Stomach smooth muscle (tissue), 2 donors: ENCODE measurements around the gene NXN.

Experiments used
- H3K27ac ChIP-seq: one replicate; pipeline ENCODE4 v1.7.0; 2013; ENCODE audit warnings: mild to moderate bottlenecking, low read length, inconsistent platforms
- H3K27me3 ChIP-seq, 2 donors: one replicate each; pipeline ENCODE4 v1.7.0; 2013; ENCODE audit warnings: low read length in 2 of 2; ENCODE audit not compliant: insufficient read depth in 2 of 2, control insufficient read depth in 1 of 2
- H3K36me3 ChIP-seq, 2 donors: one replicate each; pipeline ENCODE4 v1.7.0; 2013; ENCODE audit warnings: low read length in 2 of 2; ENCODE audit not compliant: control insufficient read depth in 2 of 2, insufficient read depth in 2 of 2
- H3K4me1 ChIP-seq: one replicate; pipeline ENCODE4 v1.7.0; 2013; ENCODE audit warnings: low read length; ENCODE audit not compliant: control insufficient read depth, insufficient read depth
- H3K4me3 ChIP-seq, 2 donors: one replicate each; pipeline ENCODE4 v1.7.0; 2013; ENCODE audit warnings: low read length in 2 of 2
- H3K9ac ChIP-seq, 2 donors: one replicate each; pipeline ENCODE4 v1.7.0; 2013; ENCODE audit warnings: low read length in 2 of 2, mild to moderate bottlenecking in 1 of 2
- H3K9me3 ChIP-seq, 2 donors: one replicate each; pipeline ENCODE4 v1.7.0; 2013; ENCODE audit warnings: low read length in 2 of 2; ENCODE audit not compliant: control insufficient read depth in 2 of 2
- donor health status: healthy.
- donor health status: Pancreatic carcinoma.

Gene NXN

DNA sequence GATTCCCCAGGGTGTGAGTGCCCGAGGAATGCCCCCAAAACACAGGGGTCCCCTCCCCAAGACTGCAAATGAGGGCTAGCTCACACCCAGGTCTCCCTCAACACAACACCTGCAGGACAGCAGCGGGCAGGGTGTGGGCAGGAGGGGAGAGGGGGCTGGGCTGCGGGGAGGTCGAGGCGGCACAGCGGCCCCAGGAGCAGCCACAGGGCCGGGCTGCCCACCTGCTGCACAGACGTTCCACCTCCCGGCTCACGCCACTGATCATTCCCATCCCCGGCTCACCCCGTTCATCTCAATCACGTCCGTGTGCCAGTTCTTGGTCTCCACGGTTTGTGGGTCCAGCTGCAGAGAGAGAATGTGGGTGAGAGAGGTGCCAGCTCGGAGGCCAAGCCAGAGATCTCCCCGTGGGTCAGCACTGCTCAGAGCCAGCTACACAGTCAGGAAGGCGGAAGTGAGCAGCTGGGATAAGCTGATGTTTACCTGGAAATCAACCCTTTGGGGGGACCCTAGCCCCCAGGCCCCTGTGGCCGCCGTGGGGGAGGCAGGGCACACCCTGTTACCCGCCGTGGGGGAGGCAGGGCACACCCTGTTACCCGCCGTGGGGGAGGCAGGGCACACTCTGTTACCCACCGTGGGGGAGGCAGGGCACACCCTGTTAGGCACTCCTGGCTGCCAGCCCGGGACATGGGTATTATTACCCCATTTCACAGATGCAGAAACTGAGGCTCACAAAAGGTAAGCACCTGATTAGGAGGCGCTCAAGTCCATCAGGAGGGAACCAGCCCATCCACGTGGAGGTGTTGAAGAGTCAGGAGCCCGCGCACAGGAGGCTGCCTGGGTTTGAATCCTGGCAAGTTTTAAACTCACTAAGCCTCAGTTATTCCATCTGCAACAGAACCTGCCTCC lies 33.5 kb upstream of the NXN start:
- Histone ChIP-seq H3K4me3 (no peak overlapping the region), H3K27me3 (no peaks in the 10 kb centered on the region), H3K9ac (no peak overlapping the region), H3K27ac (no peak overlapping the region), H3K9me3 (no peaks in the 10 kb centered on the region), H3K36me3 (peaks cover 25 to 31% of the 10 kb centered on the region in 2 donors), H3K4me1 (peaks cover 14% of the 10 kb centered on the region)

DNA sequence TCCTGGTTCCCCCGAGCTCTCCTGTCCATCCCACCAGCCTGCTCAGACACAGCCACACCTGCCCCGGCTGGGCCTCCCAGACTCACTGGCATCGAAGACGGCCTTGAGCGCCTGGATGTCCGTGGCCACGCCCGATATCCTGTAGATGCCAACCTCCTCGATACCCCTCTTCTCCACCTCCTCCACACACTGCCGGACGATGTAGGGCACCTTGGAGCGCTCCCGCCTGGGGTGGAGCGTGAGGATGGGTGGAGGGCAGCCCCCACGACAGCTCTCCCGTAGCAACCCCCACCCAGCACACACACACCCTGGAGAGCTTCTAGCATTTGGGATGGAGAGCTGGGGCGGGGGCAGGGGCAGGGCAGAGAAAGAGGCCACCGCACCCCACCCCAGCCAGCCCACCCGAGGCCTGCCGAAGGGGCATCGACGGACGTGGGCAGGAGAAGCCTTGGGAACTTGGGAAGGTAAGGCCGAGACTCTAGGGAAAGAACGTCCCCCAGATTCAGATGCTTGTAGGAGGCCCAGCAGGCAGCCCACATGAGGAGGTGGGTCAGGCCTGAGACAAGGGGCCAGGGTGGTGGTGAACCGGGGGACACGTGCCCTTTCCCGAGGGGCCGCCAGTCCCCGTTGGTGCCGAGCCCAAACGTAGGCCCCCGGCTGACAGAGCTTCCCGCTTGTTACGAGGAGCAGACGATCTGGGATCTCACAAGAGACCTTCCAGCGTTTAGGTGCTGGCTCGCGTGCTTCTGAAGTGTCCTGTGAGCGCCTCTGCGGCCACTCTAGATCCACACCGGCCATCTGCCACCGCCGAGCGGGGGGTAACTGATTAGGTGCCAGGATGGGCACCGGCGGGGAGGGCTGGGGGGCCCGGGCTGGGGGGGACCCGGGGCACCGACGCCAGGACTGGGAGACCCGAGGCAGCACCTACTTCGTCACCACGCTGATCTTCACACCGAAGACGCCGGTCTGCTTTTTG lies 32.5 kb upstream of the NXN start:
- Histone ChIP-seq H3K9ac (no peak overlapping the region), H3K4me3 (no peak overlapping the region), H3K9me3 (no peaks in the 10 kb centered on the region), H3K4me1 (peaks cover 22% of the 10 kb centered on the region), H3K36me3 (peaks cover 32 to 40% of the 10 kb centered on the region in 2 donors), H3K27ac (no peak overlapping the region), H3K27me3 (no peaks in the 10 kb centered on the region)

DNA sequence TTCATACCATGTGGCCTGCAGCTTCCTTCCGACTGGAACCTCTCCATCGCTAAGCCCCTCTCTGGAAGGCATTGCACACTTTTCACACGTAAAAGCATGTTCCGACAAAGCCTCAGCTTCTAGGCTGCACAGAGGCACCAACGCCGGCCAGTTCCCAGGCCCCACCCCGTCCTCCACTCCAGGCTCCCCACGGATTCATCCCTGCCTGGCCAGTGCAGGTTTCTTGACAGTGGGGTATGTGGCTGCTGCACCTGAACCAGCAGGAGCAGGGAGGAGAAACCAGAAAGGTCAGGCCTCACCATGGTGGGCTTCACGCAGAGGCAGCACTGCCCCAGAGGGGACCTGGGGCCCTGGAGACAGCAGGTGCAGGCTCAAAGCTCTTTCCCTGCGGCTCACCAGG lies 31.6 kb upstream of the NXN start:
- H3K4me1 ChIP-seq, result peaks cover 29% of the 10 kb centered on the region
- H3K27me3 ChIP-seq, result no peaks in the 10 kb centered on the region
- peaks cover 32 to 41% of the 10 kb centered on the region in 2 donors for H3K36me3 ChIP-seq
- no peak overlapping the region for H3K4me3 ChIP-seq
- H3K27ac ChIP-seq, result no peak overlapping the region
- H3K9ac ChIP-seq, result no peak overlapping the region
- no peaks in the 10 kb centered on the region for H3K9me3 ChIP-seq

DNA sequence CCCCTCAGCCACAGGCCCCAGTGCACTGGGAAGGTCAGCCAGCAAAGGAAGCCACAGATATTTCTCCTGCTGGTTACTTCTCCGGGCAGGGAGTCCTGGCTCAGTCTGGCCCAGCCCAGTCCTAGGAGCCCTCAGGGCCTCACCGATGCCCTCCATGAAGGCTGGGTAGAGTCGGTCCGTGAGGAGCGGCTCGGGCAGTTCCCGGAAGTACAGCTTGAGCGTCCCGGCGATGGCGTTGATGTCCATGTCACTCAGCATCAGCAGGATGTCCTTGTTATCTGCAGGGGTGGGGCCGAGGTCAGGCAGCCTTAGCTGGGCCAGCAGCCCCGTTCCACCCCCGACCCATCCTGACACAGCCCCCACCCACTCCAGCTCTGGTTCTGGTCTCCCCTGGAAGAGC lies 31.0 kb upstream of the NXN start:
- no peak overlapping the region for H3K9ac ChIP-seq
- no peaks in the 10 kb centered on the region for H3K27me3 ChIP-seq
- H3K36me3 ChIP-seq, result peaks cover 32 to 42% of the 10 kb centered on the region in 2 donors
- no peaks in the 10 kb centered on the region for H3K9me3 ChIP-seq
- H3K27ac ChIP-seq, result no peak overlapping the region
- H3K4me3 ChIP-seq, result no peak overlapping the region
- peaks cover 35% of the 10 kb centered on the region for H3K4me1 ChIP-seq

DNA sequence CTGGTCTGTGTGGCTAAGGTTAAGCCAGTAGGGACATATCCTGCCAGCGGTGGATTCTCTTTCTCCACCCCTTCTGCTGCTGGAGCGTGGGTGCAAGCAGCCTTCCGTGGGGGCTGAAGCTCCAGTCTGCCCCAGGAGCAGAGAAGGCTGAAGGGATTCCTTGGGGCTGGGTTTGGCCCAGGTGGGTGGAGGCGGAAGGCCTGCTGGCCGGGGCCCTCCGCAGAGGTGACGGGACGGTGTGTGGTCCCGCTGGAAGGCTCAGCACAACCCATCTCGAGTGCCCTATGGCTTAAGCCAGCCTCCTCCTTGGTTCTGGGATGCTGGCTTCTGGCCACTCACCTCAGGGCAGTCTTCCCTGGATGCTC lies 30.5 kb upstream of the NXN start:
- H3K4me1 ChIP-seq, result peaks cover 40% of the 10 kb centered on the region
- no peaks in the 10 kb centered on the region for H3K9me3 ChIP-seq
- no peak overlapping the region for H3K27ac ChIP-seq
- peaks cover 32 to 42% of the 10 kb centered on the region in 2 donors for H3K36me3 ChIP-seq
- no peaks in the 10 kb centered on the region for H3K27me3 ChIP-seq
- no peak overlapping the region for H3K9ac ChIP-seq
- no peak overlapping the region for H3K4me3 ChIP-seq

DNA sequence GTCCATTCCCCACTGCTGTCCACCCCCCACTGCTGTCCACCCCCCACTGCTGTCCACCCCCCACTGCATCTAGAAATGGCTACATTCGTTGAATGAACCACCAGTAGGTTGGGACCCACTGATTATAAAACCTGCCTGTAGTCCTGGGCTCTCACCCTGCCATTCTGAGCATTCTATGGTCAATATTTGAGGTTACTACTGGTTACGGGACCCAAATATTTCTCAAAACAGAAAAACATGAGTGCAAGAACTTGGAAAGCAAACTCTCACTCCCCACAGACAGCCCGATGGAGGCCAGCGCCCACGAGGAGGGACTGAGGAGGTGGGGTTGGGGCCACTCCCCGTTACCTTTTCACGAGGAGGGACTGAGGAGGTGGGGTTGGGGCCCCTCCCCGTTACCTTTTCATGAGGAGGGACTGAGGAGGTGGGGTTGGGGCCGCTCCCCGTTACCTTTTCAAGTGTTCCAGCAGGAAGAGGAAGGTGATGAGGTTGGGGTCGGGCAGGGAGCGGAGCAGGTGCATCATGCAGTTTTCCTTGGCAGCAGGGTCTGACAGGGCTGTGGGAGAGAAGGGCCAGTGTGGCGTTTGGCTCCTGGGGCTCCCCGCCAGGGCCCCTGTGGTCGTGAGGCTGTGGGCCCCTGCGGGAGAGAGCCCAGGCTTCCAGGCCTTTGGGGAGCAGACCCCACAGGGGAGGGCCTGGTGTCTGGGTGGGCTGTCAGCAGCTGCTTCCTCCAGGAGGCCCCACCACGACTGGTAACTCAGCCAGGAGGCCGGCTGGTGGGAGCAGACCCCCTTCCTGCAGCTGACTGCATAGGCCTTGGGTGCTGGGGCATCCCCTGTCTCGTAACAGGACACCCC lies 29.9 kb upstream of the NXN start:
- no peak overlapping the region for H3K4me3 ChIP-seq
- no peak overlapping the region for H3K9ac ChIP-seq
- peaks cover 46% of the 10 kb centered on the region for H3K4me1 ChIP-seq
- H3K36me3 ChIP-seq, result peaks cover 32 to 46% of the 10 kb centered on the region in 2 donors
- H3K27ac ChIP-seq, result no peak overlapping the region
- no peaks in the 10 kb centered on the region for H3K9me3 ChIP-seq
- no peaks in the 10 kb centered on the region for H3K27me3 ChIP-seq

DNA sequence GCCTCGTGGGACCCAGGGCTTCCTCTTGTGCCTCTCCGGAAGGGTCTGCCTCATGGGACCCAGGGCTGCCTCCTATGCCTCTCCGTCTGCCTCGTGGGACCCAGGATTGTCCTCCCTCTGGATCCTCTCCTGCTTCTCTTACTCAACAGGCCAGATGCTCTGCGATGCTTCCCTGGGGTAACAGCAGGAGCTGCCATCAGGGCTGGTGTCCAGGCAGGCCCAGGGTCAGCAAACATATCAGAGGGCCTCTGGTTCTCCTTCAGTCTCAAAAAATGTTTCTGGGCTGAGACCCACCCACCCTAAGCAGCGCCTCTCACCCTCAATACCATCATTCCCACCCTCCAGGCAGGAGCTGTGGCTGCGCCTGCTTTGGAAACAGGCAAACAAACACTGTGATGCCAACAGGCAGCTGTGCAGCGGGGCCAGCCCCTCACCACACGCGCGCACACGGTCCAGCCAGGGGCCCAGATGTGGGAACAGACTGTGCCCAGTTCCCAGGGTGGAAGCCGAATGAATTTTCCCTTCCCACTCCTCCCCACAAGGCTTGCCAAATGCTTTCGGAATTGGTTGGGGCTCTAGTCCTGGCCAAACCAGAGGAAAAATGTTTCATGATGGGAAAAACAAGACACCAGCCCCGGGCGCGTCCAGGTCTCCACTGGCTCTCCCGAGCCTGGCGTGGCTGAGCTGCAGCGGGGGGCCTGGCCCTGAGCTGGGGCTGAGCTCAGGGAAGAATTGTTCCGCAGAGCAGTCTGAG lies 28.6 kb upstream of the NXN start:
- no peaks in the 10 kb centered on the region for H3K27me3 ChIP-seq
- H3K4me1 ChIP-seq, result peaks cover 59% of the 10 kb centered on the region
- H3K27ac ChIP-seq, result peak overlapping the region; percentile 66
- H3K36me3 ChIP-seq, result peaks cover 33 to 51% of the 10 kb centered on the region in 2 donors
- H3K9ac ChIP-seq, result no peak overlapping the region
- no peaks in the 10 kb centered on the region for H3K9me3 ChIP-seq
- H3K4me3 ChIP-seq, result no peak overlapping the region

DNA sequence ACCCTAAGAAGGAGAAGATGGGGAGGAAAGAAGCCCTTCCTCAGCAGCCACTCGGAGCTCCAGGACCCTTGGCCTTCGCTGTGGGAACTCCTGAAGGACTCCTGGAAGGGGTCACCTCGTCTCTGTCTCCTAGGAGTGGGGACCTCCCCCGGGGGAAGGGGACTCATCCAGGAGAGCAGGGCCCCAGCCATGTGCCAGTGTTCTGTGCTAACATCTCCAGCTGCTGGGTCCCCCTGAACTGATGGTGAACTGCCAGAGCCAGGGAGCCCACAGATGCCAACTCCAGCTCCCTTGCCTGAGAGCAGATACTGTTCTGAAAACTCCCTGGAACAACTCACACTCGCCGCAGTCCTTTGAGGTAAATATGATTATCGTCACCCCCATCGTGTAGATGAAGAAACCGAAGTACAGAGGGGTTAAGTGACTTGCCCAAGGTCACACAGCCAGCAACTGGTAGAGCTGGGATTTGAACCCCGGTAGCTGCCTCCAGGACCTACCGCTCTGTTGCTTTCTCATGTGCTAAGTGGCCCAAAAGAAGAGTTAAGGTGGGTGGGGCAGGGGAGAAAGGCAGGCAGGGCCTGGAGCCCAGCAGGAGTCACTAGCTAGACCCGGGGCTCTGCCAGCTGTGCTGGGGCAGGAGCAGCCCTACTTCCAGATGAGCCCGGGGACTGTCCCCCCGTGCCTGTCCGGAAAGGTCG lies 27.9 kb upstream of the NXN start:
- no peaks in the 10 kb centered on the region for H3K27me3 ChIP-seq
- no peak overlapping the region for H3K4me3 ChIP-seq
- H3K36me3 ChIP-seq, result peaks cover 35 to 58% of the 10 kb centered on the region in 2 donors
- H3K9me3 ChIP-seq, result no peaks in the 10 kb centered on the region
- H3K9ac ChIP-seq, result peak overlapping the region in 1 of 2 donors; percentile 5
- H3K27ac ChIP-seq, result peak overlapping the region; percentile 66
- H3K4me1 ChIP-seq, result peaks cover 66% of the 10 kb centered on the region

DNA sequence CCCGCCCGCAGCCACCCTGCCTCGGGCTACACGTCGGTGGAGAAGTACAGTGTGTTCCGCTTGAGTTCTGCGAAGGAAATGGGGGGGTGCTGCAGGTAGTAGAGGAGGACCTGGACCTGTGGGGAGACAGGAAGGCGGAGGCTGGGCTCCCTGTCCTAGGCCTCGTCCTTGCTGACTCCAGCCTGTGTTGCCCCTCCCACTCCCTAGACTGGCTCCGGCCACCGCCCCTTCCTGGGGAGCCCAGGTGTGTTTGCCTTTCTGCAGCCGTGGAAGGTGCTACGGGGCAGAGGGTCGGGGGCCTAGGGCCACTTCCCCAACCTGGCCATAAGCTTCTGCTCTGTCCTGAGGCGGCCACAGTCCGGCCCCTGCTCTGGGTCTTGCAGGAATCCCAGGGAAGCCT lies 26.5 kb upstream of the NXN start:
- Histone ChIP-seq H3K9ac (peak overlapping the region; percentile 5 to 29), H3K9me3 (no peaks in the 10 kb centered on the region), H3K27ac (peak overlapping the region; percentile 77), H3K4me1 (peaks cover 80% of the 10 kb centered on the region), H3K27me3 (no peaks in the 10 kb centered on the region), H3K4me3 (peak overlapping the region in 1 of 2 donors; percentile 49), H3K36me3 (peaks cover 34 to 52% of the 10 kb centered on the region in 2 donors)
